GM19452 (cell line): ENCODE results near the gene ZNF784.
"Not testable (repeated sequence)": the region's sequence is repeated elsewhere in the genome, so short reads cannot be mapped to it uniquely, and the experiment has no call there.

Experiments used
- ATAC-seq: cut with Tn5 transposase; IDR thresholded peaks from one replicate; pipeline ENCODE4 v1.9.1; 2021; ENCODE audit not compliant: unreplicated experiment

ZNF784 gene

DNA sequence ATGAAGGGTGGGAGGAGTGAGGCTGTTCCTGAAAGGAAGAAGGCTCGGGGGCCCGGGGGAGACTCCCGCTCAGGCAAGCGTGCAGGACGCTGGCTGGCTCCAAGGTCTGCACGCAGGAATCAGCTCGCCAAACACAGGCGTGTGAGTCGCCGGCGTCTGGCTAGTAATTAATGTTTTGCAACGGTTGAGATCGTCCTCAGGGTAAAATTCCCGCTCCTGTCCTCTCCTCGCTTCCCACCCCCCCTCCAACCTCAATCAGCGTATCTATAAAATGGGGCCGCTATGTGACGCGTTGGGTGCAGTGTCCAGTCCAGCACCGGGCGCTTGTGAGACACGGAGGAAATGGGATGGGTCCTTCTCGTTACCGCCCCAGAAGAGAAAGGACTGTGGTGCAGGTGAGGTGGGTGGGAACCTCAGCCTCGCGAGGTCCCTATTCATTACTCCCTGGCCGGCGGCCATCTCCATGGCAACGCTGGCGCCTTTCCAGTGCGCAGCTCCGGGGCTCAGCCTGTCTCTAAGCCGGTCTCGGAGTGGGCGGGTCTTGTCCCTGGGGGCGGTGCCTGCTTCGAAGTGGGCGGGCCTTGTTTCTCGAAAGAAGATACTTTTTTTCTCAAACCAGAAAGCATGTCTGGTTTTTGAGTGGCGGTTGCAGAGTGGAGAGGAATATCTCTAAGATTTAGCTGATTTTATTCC, 37.2 kb downstream of the ZNF784 start:
- ATAC-seq = peak; percentile 95

DNA sequence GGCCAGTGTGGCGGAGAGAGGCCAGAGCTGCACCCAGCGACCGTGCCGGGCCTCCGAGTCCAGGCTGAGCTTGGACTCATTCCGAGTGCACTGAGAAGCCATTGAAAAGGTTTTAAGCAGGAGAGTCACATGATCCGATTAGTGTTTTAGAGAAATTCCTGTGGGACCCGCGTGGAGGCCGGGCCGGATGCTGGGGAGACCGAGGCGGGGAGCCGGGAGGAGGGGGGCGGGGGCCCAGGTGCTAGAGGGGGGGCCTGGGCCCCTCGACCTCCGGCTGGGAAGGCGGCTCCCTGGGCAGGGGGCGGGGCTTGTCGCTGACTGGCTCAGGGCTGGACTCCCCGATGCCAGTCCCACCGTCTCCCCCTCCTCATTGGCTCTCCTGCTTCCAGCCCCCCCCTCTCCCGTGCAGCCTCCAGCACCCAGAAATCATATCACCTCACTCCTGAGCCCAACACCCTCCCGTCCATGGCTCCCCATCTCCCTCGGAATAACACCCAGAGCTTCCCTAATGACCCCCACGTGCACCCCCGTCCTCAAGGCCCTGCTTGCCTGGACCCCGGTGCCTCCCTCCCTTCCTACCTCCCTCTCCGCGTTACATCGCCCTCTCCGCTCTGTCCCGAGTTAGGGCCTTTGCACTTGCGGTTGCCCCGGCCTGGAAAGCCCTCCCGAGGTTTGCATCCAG, 38.6 kb downstream of the ZNF784 start:
- no peak for ATAC-seq

GRCh38 chr19:55584871-55585270, 39.5 kb downstream of the ZNF784 start:
- ATAC-seq = no peak

- not testable (repeated sequence) for ATAC-seq
Observed at GRCh38 chr19:55583897-55584296, 40.5 kb downstream of the ZNF784 start.

DNA sequence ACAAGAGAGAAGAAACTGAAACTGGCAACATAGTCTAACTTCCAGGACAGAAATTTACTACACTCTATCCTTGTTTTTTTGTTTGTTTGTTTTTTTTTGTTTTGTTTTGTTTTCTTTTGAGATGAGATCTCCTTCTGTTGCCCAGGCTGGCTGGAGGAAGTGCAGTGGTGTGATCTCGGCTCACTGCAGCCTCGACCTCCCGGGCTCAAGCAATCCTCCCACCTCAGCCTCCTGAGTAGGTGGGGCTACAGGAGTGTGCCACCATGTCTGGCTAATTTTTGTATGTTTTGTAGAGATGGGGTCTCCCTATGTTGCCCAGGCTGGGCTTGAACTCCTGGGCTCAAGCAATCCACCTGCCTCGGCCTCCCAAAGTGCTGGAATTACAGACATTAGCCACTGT, 42.1 kb downstream of the ZNF784 start:
- not testable (repeated sequence) for ATAC-seq

GRCh38 chr19:55581823-55582223, 42.5 kb downstream of the ZNF784 start:
- no peak for ATAC-seq

DNA sequence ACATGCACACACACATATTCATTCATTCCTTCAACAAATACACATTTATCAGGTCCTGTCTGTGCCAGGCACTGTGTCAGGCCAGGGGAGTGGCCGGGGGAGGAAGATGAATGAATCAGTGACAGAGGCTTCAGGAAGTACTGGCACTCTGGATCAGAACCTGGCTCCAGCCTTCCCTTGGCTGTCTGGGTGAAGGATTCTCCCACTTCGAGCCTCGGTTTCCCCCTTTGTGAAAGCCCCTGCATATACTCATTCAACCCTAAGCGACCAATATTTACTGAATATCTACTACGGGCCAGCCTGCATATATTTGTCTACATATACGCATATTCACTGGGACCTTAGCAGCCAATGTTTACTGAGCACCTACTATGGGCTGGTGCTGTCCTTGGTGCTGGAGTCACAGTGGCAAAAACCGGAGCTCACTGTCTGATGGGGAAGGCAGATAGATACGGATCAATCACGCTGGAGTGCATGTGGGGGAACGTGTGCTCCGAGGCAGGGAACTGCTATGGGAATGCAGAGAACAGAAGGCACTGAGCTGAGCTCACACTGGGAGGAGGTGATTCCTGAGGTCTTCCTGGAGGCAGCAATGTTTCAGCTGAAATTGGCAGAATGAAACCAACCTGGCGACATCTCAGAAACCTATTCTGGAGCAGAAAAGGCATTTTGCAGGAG, 43.1 kb downstream of the ZNF784 start:
- ATAC-seq = no peak

DNA sequence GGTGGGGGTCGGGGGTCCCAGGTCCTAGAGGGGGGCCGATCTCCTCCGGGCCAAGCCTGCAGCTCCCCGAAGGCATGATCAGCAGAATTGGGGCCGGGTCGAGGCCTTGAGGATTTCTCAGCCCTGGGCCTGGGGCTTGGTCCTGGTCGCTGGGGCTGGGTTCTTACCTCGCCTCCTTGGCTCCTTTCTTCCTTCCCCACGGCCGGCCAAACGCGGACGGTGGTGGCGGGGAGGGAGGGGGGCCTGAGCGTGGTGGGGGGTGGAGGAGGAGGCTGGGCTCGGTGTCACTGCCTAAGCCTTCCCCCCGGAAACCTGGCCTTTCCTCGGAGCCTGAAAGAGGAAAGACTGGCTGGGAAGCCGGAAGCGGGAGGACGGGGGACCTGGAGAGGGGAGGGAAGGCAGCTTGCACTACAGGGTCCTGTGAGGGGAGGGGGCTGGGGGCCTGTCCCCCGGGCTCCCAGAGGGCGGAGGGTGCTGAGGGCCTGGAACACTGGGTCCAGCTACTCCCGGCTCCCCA, 43.7 kb downstream of the ZNF784 start, which contains the start of gene ZNF579:
Gene ZNF579, minus strand, starts transcription at position 221 of the 517 bp plus-strand sequence. CDS start 1,209 bp downstream, outside the sequence.
- no peak for ATAC-seq

DNA sequence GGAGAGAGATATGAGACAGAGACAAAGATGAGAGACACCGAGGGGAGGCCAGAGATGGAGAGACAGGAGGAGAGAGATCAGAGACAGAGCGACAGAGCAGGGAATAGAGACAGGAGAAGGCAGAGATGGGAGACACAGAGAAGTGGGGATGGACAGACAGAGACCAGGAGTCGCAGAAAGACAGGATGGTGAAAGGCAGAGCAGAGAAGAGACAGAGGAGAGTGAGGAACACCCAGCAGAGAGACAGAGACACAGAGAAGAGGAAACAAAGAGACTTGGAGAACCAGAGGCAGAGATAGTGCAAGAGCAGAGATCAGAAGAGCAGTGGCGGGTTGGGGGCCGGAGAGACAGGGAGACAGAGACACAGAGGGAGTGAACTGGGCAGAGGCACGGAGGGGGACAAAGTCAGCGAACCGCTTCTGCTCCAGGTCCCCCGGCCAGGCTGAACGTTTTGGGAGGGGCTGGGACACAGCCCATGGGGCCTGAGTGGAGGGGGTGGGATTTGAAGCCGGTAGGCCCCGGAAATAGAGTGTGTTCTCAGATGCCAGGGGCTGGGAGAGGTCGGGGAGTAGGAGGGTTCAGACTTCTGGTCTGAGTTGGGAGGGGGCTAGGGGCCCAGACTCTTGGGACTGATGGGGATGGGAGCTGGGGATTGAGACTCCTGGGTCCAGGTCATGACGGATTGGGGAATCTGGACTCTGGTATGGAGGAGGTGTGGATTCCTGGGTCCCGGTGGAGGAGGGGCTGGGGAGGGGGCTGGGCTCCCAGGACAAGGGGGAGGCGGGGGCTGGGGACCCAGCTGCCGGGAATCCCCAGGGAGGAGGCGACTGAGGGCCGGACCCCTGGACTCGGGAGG, 44.4 kb downstream of the ZNF784 start:
- ATAC-seq = no peak

GRCh38 chr19:55578761-55579747, 45.3 kb downstream of the ZNF784 start:
- ATAC-seq = no peak

GRCh38 chr19:55578031-55578760, 46.2 kb downstream of the ZNF784 start:
- ATAC-seq = no peak

DNA sequence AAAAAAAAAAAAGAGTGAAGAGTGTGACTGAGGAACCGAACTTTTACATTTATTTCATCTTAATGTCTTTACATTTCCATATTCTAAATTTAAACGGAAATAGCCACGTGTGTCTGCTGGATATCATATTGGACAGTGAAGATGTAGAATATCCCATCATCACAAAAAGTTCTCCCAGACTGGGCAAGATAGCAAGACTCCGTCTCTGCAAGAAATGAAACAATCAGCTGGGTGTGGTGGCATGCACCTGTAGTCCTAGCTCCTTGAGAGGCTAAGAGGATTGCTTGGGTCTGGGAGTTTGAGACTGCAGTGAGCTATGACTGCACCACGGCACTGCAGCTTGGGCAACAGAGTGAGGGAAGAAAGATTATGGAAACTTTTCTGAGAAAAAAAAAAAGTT, 47.6 kb downstream of the ZNF784 start:
- ATAC-seq = no peak

GRCh38 chr19:55573929-55574328, 50.4 kb downstream of the ZNF784 start:
- ATAC-seq = not testable (repeated sequence)
